Ecto neural progenitor cell (in vitro differentiated cells): Measurements from ENCODE around the gene FBXO38.
"Not testable (repeated sequence)": the region's sequence is repeated elsewhere in the genome, so short reads cannot be mapped to it uniquely, and the experiment has no call there.

ENCODE experiments used
- DNase-seq: peaks from one replicate; pipeline ENCODE4 v3.0.0-alpha.2; 2018; ENCODE audit warnings: low spot score

Gene FBXO38

DNA sequence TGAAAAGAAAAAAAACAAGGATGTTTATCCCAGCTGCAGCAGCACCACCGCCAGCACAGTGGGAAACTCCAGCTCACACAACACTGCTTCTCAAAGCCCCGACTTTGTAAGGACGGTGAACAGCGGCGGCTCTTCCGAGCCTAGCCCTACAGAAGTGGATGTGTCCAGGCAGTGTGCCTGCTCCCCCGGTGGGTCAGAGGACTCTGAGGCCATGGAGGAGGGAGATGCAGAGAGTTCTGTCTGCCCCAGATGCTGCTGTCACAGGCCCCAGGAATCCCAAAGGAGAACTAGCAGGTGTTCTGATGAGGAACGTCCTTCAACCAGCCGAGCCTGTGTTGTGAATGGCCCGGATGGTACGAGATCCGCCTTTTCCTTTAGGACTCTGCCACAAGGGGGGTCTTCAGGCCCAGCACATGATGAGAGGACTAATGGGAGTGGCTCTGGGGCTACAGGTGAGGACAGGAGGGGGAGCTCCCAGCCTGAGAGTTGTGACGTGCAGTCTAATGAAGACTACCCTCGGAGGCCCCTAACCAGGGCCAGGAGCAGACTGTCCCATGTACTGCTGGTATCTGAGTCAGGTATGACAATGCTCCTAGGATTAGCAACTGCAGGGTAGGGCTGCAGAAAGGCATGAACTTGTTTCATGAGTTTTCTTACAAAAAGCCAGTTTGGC, 43.7 kb downstream of the FBXO38 start:
- DNase-seq = no peak

DNA sequence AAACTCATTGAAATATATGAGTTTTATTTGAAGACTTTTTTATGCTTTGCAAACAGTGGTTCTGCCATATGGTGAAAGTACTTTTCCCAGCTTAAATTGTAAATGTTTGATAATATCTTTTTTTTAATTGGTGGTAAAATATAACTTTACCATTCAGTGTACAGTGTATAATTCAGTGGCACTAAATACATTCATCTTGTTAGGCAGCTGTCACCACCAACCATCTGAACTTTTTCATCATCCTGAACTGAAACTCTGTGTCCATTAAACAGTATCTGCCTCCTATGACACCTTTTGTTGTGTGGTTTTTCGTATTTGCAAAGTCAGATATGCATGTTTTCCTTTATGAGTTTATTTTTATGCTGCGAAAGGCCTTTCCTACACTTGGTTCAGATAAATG, 45.1 kb downstream of the FBXO38 start:
- DNase-seq = no peak

DNA sequence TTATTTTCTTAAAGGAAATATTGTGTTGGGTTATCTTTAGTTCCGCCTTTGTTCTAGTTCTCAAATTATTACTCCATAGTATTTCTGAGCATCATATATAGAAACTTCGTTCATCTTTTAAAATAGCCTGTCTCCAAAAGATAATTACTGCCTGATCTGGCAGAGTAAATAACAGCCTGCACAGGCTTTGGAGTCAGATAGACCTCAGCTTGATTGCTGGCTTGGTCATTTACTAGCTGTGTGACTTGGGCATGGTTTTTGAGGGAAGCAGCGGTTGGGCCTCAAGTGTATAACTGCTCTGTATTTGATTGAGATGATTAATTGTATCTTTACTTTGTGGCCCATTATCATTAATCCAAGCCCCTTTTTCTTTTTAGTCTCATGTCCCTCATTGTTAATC, 50.1 kb downstream of the FBXO38 start:
- DNase-seq = no peak

DNA sequence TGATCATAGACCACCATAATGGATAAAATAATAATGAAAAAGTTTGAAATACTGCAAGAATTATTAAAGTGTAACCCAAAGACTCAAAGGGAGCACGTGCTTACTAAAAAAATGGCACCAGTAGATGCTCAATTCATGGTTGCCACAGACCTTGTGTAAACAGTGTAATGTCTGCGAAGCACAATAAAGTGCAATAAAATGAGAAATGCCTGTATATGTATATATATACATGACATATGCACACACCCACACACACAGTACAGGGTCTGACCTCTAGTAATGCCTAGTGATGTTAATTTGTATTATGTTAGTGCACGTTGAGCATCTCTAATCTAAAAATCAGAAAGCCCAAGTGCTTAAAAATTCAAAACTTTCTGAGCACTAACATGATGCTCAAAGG, 52.3 kb downstream of the FBXO38 start:
- no peak for DNase-seq

DNA sequence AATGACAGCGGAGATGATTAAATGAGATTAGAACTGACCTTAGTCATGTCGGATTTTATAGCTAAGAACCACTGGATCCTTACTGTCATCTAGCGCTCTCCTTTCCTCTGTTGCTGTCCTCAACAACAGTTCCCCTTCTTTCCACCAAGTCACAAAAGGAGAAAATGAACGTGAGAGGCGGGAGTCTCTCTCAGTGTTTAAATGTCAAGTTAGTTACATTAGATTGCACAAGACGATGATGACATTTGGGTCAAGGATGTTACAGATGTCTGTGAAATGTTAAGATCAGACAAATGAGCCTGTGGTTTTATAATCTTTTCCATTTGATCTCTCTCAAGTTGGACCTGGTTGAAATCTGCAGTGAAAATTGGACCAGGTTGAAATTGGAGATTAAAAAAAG, 53.5 kb downstream of the FBXO38 start:
- DNase-seq = no peak

DNA sequence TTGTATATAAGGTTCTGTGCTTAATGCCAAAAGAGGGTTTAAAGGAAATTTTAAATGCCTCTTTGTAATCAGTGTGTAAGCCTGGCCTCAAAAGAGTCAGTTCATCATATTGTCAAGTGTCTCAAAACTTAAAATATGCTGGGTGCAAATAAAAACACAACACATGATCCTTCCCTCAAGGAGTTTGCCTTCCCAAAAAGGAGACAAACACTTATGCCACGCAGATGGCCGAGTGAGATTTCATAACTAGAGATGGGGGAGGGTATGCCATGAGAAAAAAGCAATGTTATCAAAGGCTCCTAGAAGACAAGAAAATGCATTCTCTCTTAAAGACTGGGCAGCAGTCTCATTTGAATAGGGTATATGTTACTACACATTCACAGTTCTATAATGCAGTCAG, 55.2 kb downstream of the FBXO38 start:
- DNase-seq = no peak

DNA sequence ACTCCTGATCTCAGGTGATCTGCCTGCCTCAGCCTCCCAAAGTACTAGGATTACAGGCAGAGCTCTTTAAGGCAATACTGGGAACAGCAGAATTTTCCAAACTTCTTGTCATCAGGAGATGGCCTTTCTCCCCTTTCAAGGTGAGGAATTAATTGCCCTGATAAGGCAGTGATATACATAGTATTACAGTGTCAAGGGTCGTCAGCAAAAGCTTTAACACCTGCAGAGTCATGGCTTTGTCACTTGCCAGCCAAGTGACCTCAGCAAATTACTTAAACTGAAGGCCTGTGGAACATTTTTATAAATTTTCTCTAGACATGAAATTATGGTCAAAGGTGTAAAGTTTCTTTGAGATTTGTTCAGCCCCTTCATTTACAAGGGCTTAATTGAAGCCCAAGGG, 59.5 kb downstream of the FBXO38 start:
- DNase-seq = no peak

DNA sequence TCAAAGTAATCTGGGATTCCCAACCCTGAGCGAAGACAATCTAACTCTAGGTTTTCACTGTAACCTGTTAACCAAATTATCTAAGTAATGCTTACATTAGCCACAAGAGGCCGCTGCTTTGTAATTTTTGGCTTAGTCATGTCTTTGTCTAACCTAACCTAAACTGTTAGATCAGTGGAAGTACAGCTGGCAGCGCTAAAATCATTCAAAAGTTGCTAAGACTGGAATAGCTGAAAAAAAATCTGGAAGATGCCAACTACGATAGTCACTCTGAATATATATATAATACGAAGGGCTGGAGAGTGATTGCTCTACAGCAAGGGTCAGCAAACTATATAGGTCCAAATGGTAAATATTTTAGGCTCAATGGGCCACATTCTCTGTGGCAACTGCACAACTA, 60.2 kb downstream of the FBXO38 start:
- no peak for DNase-seq

DNA sequence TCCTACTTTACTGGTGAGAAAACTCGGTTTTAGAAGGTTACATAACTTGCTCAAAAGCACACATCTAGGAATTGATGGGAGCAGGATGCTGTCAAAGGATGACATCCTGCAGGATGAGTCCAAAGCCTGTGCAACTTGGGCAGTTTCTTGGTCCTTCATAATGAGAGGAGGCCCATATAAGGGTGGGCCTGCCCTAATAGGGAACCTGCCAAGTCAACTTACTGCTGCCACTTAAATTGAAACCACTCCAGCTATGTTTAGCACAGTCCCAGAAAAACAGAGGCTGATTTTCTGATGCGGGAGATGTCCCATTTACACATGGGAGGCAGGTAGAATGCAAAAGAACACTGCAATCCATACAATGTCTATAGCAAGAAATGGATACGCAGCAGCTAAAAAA, 61.8 kb downstream of the FBXO38 start:
- DNase-seq = no peak

DNA sequence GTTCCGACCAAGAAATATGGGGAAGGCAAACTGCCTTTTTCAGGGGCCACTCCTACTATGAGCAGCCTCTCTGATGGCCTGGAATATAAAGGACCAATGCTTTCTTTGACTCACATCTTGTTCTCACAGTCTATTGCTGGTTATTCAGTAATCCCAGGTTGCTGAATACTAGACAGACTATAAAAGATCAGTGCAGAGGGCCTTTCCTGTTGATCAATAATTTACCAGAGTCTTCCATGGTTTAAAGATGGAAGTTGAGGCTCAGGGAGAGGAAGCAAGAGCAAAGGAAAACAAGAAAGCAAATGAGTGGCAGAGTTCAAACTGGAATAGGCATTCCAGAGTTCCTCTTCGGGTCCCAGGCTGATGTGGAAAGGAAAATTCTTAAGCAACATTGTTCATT, 62.9 kb downstream of the FBXO38 start:
- DNase-seq = no peak

DNA sequence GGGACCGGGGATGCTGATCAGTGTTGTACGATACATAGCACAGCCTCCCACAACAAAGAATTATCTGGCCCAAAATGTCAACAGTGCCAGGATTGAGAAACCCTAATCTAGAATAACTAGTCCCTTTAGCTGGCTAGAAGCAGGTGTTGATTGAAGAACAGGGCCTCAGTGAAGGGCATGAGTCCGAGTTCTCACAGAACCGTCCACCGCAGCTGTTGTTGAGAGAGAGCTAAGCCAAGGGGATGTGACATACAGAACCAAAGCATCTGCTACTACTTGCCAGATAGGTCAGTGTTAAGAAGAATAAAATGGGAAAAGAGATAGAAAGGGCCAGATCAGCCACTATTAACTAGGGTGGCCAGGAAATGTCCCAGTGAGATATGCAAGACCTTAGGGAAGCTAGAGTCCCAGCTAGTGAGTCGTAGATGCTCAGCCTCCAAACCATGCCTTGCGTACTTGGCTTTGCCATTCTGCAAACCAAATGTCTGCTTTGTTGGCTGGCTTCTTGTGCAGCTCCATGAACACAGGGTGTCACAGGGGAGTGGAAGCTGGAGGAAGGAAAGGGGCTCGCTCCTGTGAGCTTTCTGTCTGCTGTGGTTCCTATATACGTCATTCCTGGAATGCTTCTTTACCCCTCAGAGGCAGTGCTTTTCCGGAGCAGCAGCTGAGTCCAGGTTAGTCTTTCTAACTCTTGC, 68.9 kb downstream of the FBXO38 start:
- DNase-seq = no peak

DNA sequence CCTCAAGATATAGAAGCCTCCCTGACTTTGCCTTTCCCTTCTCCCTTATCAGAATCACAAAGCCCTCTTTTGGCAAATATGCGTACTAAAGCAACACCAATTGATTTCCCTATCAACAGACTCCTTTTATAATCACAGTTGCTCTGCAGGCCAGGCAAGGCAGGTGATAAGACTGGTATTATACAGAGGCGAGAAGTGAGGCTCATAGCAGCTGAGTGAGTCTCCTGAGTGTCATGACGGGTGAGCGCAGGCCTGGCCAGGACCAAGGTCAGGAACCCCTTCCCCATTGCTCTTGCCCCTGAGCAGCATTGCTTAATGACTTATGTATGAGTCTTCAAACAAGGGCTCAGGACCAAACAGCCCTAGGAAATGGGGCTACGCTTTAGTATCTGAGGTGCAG, 70.8 kb downstream of the FBXO38 start:
- DNase-seq = no peak

DNA sequence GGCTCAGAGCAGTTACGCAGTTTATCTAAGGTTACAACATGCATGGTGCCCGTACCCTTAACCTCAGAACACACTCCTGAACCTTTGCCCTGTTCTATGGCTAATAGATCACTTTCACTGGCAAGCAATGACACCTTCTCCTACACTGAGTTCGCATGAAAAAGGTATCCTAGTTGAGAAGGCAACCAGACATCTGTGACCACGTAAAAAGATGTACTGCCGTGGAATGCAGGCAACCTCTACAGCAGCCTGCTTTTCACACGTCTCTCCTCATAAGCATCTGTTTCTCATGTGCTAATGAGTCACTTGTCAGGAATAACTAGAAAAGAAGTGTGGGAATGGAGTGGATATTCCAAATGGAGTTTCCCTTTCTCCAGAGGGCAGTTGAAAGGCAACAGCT, 71.4 kb downstream of the FBXO38 start:
- DNase-seq = no peak

DNA sequence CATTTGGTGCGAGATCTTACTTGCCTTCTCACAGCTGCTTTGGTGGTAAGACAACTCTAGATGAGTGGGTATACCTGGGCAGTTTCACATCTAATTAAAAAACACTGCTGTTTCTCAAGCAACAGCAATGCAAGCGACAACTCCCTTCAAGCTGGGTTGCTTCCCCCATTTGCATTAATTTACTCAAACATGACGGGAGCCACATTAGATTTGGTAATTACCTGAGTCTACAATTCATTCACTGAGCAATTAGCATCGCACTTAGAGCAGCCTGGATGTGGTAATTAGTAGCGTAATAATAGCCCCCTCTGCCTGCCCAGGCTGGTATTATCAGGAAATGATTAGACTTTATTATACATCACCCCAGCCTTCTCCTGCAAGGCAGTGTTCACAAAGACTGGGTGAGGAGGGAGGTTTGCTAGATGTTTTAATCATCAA, 73.4 kb downstream of the FBXO38 start:
- DNase-seq = no peak

DNA sequence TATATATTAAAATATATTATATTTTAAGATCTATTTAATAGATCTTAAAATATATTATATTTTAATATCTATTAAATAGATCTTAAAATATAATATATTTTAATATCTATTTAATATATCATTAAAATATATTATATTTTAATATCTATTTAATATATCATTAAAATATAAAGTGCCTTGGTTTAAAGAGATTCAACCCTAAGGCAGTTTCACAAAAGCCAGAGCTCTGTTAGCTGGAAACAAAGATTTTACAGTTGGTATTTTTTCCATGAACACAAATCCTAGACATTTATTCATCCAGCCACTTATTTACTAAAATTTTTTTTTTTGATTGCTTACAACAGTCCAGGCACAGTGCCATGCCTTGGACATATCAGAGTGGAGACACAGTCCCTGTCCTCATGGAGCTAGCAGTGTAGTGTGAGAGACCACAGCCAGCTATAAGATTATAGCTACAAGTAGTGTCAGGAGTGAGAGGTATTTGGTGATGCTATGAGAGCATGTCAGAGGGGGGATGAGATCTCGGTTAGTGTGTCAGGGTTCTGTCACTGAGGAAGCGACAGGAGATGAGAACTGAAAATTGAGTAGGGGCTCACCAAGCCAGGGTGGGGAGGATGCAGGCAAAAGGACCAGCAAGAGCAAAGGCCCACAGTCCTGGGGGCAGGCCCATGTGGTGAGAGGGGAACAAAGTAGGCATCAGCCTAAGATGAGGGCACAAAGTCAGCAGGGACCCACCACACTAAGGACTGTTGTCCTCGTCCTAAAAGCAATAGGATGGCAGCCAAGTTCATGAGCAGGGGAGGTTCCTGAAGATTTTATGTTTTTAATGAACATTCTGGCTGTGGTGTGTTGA, 74.5 kb downstream of the FBXO38 start:
- no peak for DNase-seq

DNA sequence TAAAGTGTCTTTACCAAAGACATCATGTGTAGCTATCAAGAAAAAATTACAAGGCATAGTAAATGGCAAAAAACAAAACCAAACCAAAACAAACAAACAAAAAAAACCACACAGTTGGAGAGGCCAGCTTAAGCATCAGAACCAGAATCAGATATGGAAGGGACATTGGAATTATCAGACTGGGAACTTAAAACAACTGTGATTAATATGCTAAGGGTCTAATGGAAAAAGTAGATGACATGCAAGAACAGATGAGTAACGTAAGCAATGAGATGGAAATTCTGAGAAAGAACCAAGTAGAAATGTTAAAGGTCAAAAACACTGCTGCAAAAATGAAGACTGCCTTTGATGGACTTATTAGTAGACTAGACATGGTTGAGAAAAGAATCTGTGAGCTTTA, 75.9 kb downstream of the FBXO38 start:
- DNase-seq = no peak

DNA sequence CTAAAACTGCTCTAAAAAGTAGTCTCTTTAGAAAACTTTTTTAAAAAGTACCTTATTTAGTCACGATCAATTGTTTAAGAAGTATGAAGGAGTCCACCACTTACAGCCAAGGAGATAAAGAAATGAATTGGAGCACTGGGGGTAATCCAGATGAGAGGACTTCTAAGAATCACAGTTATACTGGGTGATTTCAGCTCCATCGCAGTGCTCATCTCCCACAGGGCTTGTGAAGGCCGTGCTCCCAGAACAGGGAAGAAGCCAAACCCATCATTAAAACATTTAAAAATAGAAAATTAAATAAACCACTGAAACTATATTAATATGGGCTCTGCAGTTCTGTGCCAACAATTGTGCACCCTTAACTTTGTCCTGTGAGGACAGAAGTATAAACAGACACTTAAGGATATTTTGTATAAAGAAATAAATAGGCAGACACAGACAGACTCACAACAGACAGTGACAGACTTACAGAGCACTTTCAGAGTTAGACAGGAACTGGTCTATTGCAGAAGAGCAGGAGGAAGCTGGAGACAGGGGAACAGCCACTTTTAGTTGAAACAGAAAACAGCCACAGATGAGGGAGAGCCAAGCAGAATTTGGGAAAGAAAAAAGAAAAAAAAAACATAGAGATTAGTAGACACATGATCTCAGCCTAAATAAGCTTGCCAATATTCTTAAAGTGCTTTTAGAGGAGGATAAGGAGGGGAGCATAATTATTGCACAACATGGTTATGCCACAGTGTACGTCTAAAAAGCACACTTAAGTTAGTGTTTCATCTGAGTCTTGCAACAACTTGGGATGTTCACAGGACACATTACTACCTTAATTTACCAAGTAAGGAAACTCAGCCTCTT, 81.8 kb downstream of the FBXO38 start:
- DNase-seq = no peak

DNA sequence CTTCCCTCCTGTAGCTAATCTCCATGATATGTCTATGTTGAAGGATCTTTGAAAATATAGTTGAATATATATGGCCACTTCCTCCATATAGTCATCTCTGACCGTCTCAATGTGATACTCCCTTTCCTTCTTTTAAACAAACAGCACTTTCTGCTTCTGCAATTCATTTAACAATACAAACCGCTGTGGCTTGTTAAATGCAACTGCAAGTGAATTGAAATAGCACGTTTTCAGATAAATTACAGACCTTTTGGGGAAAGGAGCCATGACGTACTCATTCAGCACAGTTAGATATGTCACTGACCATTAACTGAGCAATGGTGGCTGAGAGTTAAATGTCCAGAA, 82.5 kb downstream of the FBXO38 start:
- no peak for DNase-seq

DNA sequence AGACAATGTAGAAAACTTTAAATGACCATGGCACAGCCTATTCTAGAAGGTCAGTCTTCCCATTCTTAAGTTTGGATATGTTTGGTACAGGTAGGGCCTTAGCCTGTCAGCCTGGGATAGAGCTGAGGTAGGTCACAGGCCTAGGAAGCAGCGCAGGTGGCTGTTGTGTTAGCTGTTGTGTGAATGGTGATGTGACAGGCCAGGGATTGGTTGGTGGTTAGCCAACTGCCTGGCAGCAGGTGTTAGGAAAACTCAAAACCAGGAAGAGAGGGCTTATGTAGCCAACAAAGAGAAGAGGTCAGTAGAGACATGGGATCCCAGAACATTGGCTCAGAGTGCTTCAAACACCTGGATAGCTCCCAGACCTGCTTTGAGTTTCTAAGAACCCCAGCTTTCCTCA, 84.2 kb downstream of the FBXO38 start:
- DNase-seq = no peak

DNA sequence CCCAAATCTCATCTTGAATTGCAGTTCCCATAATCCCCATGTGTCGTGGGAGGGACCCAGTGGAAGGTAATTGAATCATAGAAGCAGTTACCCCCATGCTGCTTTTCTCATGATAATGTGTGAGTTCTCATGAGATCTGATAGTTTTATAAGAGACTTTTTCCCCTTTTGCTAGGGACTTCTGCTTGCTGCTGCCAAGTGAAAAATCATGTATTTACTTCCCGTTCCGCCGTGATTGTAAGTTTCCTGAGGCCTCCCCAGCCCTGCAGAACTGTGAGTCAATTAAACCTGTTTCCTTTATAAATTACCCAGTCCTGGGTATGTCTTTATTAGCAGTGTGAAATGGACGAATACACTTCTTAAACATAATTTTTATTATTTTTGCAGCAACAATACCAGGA, 85.0 kb downstream of the FBXO38 start:
- not testable (repeated sequence) for DNase-seq

DNA sequence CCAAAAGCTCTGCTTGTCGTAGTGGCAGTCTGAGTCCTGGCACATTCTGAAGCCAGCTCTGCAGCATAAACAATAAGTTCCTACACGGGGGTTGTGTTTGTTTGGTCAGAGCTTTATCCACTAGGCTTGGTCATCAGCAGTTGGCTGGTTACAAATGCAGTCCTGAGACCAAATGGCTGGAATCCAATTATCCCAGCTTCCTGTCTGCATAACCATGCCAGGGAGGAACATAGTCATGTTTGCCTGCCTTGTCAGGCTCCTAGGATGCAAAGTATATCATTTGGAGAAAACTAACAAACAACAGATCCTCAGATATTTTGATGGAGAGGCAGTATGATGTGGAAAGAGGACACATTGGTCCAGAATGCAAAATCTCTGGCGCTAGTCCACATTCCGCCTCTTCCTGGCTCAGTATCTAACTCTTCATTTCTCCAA, 85.8 kb downstream of the FBXO38 start:
- no peak for DNase-seq

DNA sequence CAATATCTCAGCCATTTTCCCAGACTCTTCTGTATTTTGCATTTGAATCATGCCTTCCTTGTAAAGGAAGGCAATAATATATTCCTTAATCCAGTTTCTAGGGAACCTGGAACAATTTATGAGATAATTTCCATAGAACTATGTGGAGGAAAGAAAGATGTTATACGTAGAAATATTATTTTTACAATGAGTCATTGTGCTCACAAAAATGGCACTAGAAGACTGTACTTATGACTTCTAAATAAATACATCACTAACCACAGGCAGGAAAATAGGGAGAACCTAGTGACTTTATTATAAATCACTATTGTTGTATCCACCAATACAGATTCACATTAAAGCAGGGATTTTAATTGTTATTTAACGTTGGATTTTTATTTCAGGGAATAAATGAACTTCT, 87.6 kb downstream of the FBXO38 start:
- no peak for DNase-seq
